Smooth muscle cell (in vitro differentiated cells): ENCODE data around the gene ACBD6. TPM values are rescaled to one million over a fixed set of nuclear protein-coding genes. Genes with fewer than 3 reads are reported as not detected.

Source experiments
- DNase-seq: peaks from one replicate; lab custom pipeline; 2025; ENCODE audit not compliant: unreplicated experiment; lab: John Stamatoyannopoulos, UW
- H2AFZ ChIP-seq: fragments of 200-600 bp; sonication (generic); 2 replicates; pipeline ENCODE4 v1.6.0; 2016; ENCODE audit warnings: antibody characterized with exemption, low read depth, mild to moderate bottlenecking
- H3F3A ChIP-seq: fragments of 200-600 bp; sonication (generic); 2 replicates; pipeline ENCODE4 v1.6.0; 2017; ENCODE audit warnings: antibody characterized with exemption, low read depth
- H3K27ac ChIP-seq: fragments of 200-600 bp; sonication (generic); 2 replicates; pipeline ENCODE4 v1.5.1; 2016; ENCODE audit warnings: low read depth, mild to moderate bottlenecking
- H3K27me3 ChIP-seq: fragments of 200-600 bp; sonication (generic); 2 replicates; pipeline ENCODE4 v1.6.1; 2016; ENCODE audit warnings: low read depth, mild to moderate bottlenecking
- H3K36me3 ChIP-seq: fragments of 200-600 bp; sonication (generic); 2 replicates; pipeline ENCODE4 v1.5.1; 2016; ENCODE audit warnings: low read depth
- H3K4me1 ChIP-seq: fragments of 200-600 bp; sonication (generic); 2 replicates; pipeline ENCODE4 v1.5.1; 2016; ENCODE audit warnings: low read depth
- H3K4me2 ChIP-seq: fragments of 200-600 bp; sonication (generic); 2 replicates; pipeline ENCODE4 v1.6.0; 2016; ENCODE audit warnings: mild to moderate bottlenecking
- H3K4me3 ChIP-seq: fragments of 200-600 bp; sonication (generic); 2 replicates; pipeline ENCODE4 v1.5.1; 2016; ENCODE audit warnings: mild to moderate bottlenecking
- H3K79me2 ChIP-seq: fragments of 200-600 bp; sonication (generic); 2 replicates; pipeline ENCODE4 v1.6.0; 2016; ENCODE audit warnings: low read depth, mild to moderate bottlenecking
- H3K9ac ChIP-seq: fragments of 200-600 bp; sonication (generic); 2 replicates; pipeline ENCODE4 v1.6.0; 2016; ENCODE audit warnings: low read depth
- H3K9me3 ChIP-seq: fragments of 200-600 bp; sonication (generic); replicated peaks from 2 replicates; pipeline ENCODE4 v1.5.1; 2016; ENCODE audit warnings: low read depth
- H4K20me1 ChIP-seq: fragments of 200-600 bp; sonication (generic); 2 replicates; pipeline ENCODE4 v1.6.0; 2016; ENCODE audit warnings: low read depth
- WGBS: methylation state at CpG from one replicate; pipeline ENCODE4 v1.1.7; 2016; ENCODE audit warnings: low lambda C conversion rate; 5-methylcytosine and 5-hydroxymethylcytosine counted together
- polyA plus RNA-seq: library from polyadenylated mRNA; unstranded; fragments of >200 nt; fragmentation: Nextera tagmentation; extraction: Ambion mirVana; gene quantifications from 2 replicates; pipeline ENCODE4 v1.2.1, GENCODE V29; 2016
- total RNA-seq: library from RNA; depleted of rRNA; stranded (reverse); fragments of >200 nt; gene quantifications from 2 replicates; pipeline ENCODE4 v1.2.3, GENCODE V29; 2014
- TF ChIP-seq, protein P1 (sequence below): fragments of 200-600 bp; sonication (generic); IDR thresholded peaks from 2 replicates; pipeline ENCODE4 v1.5.1; 2017; ENCODE audit warnings: borderline replicate concordance, mild to moderate bottlenecking, antibody characterized with exemption; ENCODE audit not compliant: insufficient read depth, poor library complexity, severe bottlenecking

The ACBD6 gene
- total and polyA plus RNA-seq, 2 experiments from 2014 or later = 44.1 to 48.7 TPM

DNA sequence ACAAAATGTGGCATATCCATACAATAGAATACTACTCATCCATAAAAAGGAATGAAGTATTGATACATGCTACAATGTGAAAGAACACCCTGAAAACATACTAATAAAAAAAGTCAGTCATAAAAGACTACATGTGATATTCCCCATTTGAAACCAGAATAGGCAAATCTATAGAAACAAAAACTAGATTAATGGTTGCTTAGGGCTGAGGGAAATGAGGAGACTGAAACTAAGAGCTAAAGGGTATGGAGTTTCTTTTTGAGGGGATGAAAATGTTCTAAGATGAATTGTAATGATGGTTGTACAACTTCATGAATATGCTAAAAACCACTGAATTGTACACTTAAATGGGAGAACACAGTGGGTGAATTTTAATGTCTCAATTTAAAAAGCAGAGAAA, 50.9 kb downstream of the ACBD6 start:
- no peaks in the 10 kb centered on the region for H3K4me1 ChIP-seq
- H3K36me3 ChIP-seq = peaks cover 6% of the 10 kb centered on the region
- no peak for DNase-seq
- H3K79me2 ChIP-seq = peaks cover 42% of the 10 kb centered on the region
- H3K9ac ChIP-seq = no peak overlapping the region
- TF ChIP-seq, protein P1, sequence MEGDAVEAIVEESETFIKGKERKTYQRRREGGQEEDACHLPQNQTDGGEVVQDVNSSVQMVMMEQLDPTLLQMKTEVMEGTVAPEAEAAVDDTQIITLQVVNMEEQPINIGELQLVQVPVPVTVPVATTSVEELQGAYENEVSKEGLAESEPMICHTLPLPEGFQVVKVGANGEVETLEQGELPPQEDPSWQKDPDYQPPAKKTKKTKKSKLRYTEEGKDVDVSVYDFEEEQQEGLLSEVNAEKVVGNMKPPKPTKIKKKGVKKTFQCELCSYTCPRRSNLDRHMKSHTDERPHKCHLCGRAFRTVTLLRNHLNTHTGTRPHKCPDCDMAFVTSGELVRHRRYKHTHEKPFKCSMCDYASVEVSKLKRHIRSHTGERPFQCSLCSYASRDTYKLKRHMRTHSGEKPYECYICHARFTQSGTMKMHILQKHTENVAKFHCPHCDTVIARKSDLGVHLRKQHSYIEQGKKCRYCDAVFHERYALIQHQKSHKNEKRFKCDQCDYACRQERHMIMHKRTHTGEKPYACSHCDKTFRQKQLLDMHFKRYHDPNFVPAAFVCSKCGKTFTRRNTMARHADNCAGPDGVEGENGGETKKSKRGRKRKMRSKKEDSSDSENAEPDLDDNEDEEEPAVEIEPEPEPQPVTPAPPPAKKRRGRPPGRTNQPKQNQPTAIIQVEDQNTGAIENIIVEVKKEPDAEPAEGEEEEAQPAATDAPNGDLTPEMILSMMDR = no peak
- no peak overlapping the region for H3K4me2 ChIP-seq
- H2AFZ ChIP-seq = no peak overlapping the region
- no peak overlapping the region for H3K27ac ChIP-seq
- no peaks in the 10 kb centered on the region for H3F3A ChIP-seq
- H3K27me3 ChIP-seq = no peaks in the 10 kb centered on the region
- no peak overlapping the region for H3K4me3 ChIP-seq
- H4K20me1 ChIP-seq = peaks cover 20% of the 10 kb centered on the region
- peaks cover 4% of the 10 kb centered on the region for H3K9me3 ChIP-seq

GRCh38 chr1:180444522-180444921, 57.9 kb downstream of the ACBD6 start:
- no peak overlapping the region for H3K4me3 ChIP-seq
- WGBS = 100% methylated on average over 2 of the region's 2 CpGs
- H4K20me1 ChIP-seq = peaks cover 22% of the 10 kb centered on the region
- H3K9ac ChIP-seq = no peak overlapping the region
- H3K36me3 ChIP-seq = peaks cover 4% of the 10 kb centered on the region
- H3K27ac ChIP-seq = no peak overlapping the region
- peaks cover 19% of the 10 kb centered on the region for H3K79me2 ChIP-seq
- H3K4me2 ChIP-seq = no peak overlapping the region
- DNase-seq = no peak
- no peak overlapping the region for H2AFZ ChIP-seq
- no peaks in the 10 kb centered on the region for H3F3A ChIP-seq
- no peaks in the 10 kb centered on the region for H3K27me3 ChIP-seq
- H3K4me1 ChIP-seq = no peaks in the 10 kb centered on the region
- no peaks in the 10 kb centered on the region for H3K9me3 ChIP-seq
- TF ChIP-seq, protein P1 = no peak

- TF ChIP-seq, protein P1 = no peak
- H3K36me3 ChIP-seq = peaks cover 7% of the 10 kb centered on the region
- no peak overlapping the region for H3K4me3 ChIP-seq
- H2AFZ ChIP-seq = no peak overlapping the region
- no peak for DNase-seq
- no peaks in the 10 kb centered on the region for H4K20me1 ChIP-seq
- H3F3A ChIP-seq = no peaks in the 10 kb centered on the region
- H3K27me3 ChIP-seq = no peaks in the 10 kb centered on the region
- peaks cover 5% of the 10 kb centered on the region for H3K79me2 ChIP-seq
- H3K4me2 ChIP-seq = no peak overlapping the region
- no peaks in the 10 kb centered on the region for H3K9me3 ChIP-seq
- no peaks in the 10 kb centered on the region for H3K4me1 ChIP-seq
- WGBS = 95% methylated on average over 1 of the region's 1 CpG
- no peak overlapping the region for H3K27ac ChIP-seq
- H3K9ac ChIP-seq = no peak overlapping the region
These were observed 62.0 kb downstream of the ACBD6 start for GRCh38 chr1:180440335-180440734.

DNA sequence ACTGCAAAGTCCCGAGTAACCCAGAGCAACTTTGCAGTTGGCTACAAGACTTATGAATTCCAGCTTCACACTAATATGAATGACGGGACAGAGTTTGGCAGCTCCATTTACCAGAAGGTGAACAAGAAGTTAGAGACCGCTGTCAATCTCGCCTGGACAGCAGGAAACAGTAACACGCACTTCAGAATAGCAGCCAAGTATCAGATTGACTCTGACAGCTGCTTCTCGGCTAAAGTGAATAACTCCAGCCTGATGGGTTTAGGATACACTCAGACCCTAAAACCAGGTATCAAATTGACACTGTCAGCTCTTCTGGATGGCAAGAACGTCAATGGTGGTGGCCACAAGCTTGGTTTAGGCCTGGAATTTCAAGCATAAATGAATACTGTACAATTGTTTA, 66.8 kb downstream of the ACBD6 start:
- peaks cover 31% of the 10 kb centered on the region for H3K79me2 ChIP-seq
- no peaks in the 10 kb centered on the region for H3F3A ChIP-seq

More for the DNA sequence above, 66.8 kb downstream of the ACBD6 start:
- no peak overlapping the region for H3K4me3 ChIP-seq
- no peak overlapping the region for H2AFZ ChIP-seq
- peaks cover 26% of the 10 kb centered on the region for H4K20me1 ChIP-seq
- DNase-seq = no peak
- no peaks in the 10 kb centered on the region for H3K4me1 ChIP-seq
- no peak overlapping the region for H3K4me2 ChIP-seq
- TF ChIP-seq, protein P1 = no peak
- no peaks in the 10 kb centered on the region for H3K27me3 ChIP-seq
- H3K27ac ChIP-seq = no peak overlapping the region
- H3K9ac ChIP-seq = no peak overlapping the region
- H3K9me3 ChIP-seq = no peaks in the 10 kb centered on the region
- 98% methylated on average over 7 of the region's 7 CpGs for WGBS
- H3K36me3 ChIP-seq = peaks cover 3% of the 10 kb centered on the region
